Neural progenitor cell (in vitro differentiated cells): ENCODE measurements around the gene VWF. TPM values are rescaled to one million over a fixed set of nuclear protein-coding genes. Genes with fewer than 3 reads are reported as not detected.

ENCODE experiments used
- DNase-seq: peaks from one replicate; pipeline ENCODE4 v3.0.0-alpha.2; 2016; ENCODE audit warnings: low spot score
- H2AFZ ChIP-seq: fragments of 200-600 bp; sonication (generic); replicated peaks from 2 replicates; pipeline ENCODE4 v1.6.1; 2016; ENCODE audit warnings: antibody characterized with exemption
- H3F3A ChIP-seq: fragments of 200-600 bp; sonication (generic); 2 replicates; pipeline ENCODE4 v1.6.1; 2016; ENCODE audit warnings: antibody characterized with exemption, low read depth
- H3K27ac ChIP-seq: fragments of 200-600 bp; sonication (generic); 2 replicates; pipeline ENCODE4 v1.5.1; 2016; ENCODE audit warnings: mild to moderate bottlenecking
- H3K27me3 ChIP-seq: fragments of 200-600 bp; sonication (generic); 2 replicates; pipeline ENCODE4 v1.6.1; 2016; ENCODE audit warnings: mild to moderate bottlenecking, moderate library complexity
- H3K36me3 ChIP-seq: fragments of 200-600 bp; sonication (generic); 2 replicates; pipeline ENCODE4 v1.5.1; 2016
- H3K4me1 ChIP-seq: fragments of 200-600 bp; sonication (generic); 2 replicates; pipeline ENCODE4 v1.6.1; 2016; ENCODE audit warnings: mixed run types
- H3K4me2 ChIP-seq: fragments of 200-600 bp; sonication (generic); 2 replicates; pipeline ENCODE4 v1.6.1; 2016
- H3K4me3 ChIP-seq: fragments of 200-600 bp; sonication (generic); 2 replicates; pipeline ENCODE4 v1.5.1; 2016
- H3K79me2 ChIP-seq: fragments of 200-600 bp; sonication (generic); 2 replicates; pipeline ENCODE4 v1.6.1; 2016; ENCODE audit warnings: low read depth
- H3K9ac ChIP-seq: fragments of 200-600 bp; sonication (generic); 2 replicates; pipeline ENCODE4 v1.6.1; 2016
- H3K9me3 ChIP-seq: fragments of 200-600 bp; sonication (generic); 2 replicates; pipeline ENCODE4 v1.5.1; 2016; ENCODE audit warnings: low read depth
- H4K20me1 ChIP-seq: fragments of 200-600 bp; sonication (generic); 2 replicates; pipeline ENCODE4 v1.6.1; 2016; ENCODE audit warnings: low read depth
- H3K27ac Mint-ChIP-seq: 3 replicates; pipeline ENCODE4 v1.8.0; 2021; ENCODE audit warnings: mixed read lengths
- H3K27me3 Mint-ChIP-seq: 2 replicates; pipeline ENCODE4 v1.8.0; 2022; ENCODE audit warnings: low read depth, mild to moderate bottlenecking, inconsistent platforms, moderate library complexity, mixed read lengths; ENCODE audit not compliant: insufficient read depth
- H3K36me3 Mint-ChIP-seq: 3 replicates; pipeline ENCODE4 v1.8.0; 2021; ENCODE audit warnings: mixed read lengths
- H3K4me1 Mint-ChIP-seq: 3 replicates; pipeline ENCODE4 v1.8.0; 2021; ENCODE audit warnings: mixed read lengths
- H3K4me3 Mint-ChIP-seq: 3 replicates; pipeline ENCODE4 v1.8.0; 2021; ENCODE audit warnings: mild to moderate bottlenecking, moderate library complexity, mixed read lengths
- H3K9me3 Mint-ChIP-seq: 3 replicates; pipeline ENCODE4 v1.8.0; 2020; ENCODE audit warnings: mixed read lengths
- EZH2 ChIP-seq: fragments of 200-600 bp; sonication (generic); IDR thresholded peaks from 2 replicates; pipeline ENCODE4 v1.6.1; 2017; ENCODE audit warnings: antibody characterized with exemption, mild to moderate bottlenecking, moderate library complexity
- EZH2phosphoT487 ChIP-seq: fragments of 200-600 bp; sonication (generic); IDR thresholded peaks from 2 replicates; pipeline ENCODE4 v1.6.1; 2017; ENCODE audit warnings: antibody characterized with exemption
- total RNA-seq: library from RNA; depleted of rRNA; stranded (reverse); fragments of >200 nt; gene quantifications from 2 replicates; pipeline ENCODE4 v1.2.3, GENCODE V29; 2015; ENCODE audit warnings: low replicate concordance
- TF ChIP-seq, protein P1 (sequence below): fragments of 200-600 bp; sonication (generic); IDR thresholded peaks from 2 replicates; pipeline ENCODE4 v1.5.1; 2017; ENCODE audit warnings: antibody characterized with exemption, mild to moderate bottlenecking

Gene VWF
- total RNA-seq, 1 donor from 2014 or later, result 8.0 TPM

DNA sequence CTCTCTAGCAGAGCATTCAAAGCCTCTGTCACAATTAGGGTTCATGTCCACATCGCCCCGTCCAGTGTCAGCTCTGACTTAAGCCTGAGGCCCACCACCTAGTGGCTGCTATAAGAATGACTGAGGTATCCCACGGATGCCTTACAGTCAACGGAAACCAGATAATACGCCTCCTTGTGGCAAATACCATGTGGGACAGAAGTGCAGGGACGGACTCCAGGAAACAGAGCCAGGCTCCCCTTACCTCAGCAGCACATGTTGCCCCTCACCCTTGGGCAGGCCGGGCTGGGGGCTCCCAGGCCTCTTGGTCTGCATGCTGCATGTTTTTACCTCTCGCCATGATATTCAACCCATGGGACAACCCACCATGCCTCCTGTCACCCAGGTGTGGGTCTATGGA lies 86.3 kb downstream of the VWF start:
- Histone ChIP-seq H3K79me2 (no peaks in the 10 kb centered on the region), H2AFZ (no peak overlapping the region), H3K36me3 (no peaks in the 10 kb centered on the region), H3K9ac (no peak overlapping the region), H3K27me3 (no peaks in the 10 kb centered on the region), H3K4me2 (no peak overlapping the region), H4K20me1 (no peaks in the 10 kb centered on the region), H3K4me1 (no peaks in the 10 kb centered on the region), H3K27ac (no peak overlapping the region), H3K4me3 (no peak overlapping the region), H3K9me3 (no peaks in the 10 kb centered on the region), H3F3A (peaks cover 5% of the 10 kb centered on the region)
- no peak overlapping the region for H3K4me3 Mint-ChIP-seq
- TF ChIP-seq, protein P1, sequence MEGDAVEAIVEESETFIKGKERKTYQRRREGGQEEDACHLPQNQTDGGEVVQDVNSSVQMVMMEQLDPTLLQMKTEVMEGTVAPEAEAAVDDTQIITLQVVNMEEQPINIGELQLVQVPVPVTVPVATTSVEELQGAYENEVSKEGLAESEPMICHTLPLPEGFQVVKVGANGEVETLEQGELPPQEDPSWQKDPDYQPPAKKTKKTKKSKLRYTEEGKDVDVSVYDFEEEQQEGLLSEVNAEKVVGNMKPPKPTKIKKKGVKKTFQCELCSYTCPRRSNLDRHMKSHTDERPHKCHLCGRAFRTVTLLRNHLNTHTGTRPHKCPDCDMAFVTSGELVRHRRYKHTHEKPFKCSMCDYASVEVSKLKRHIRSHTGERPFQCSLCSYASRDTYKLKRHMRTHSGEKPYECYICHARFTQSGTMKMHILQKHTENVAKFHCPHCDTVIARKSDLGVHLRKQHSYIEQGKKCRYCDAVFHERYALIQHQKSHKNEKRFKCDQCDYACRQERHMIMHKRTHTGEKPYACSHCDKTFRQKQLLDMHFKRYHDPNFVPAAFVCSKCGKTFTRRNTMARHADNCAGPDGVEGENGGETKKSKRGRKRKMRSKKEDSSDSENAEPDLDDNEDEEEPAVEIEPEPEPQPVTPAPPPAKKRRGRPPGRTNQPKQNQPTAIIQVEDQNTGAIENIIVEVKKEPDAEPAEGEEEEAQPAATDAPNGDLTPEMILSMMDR, result peak; percentile 96
- TF ChIP-seq EZH2phosphoT487, result no peak
- no peaks in the 10 kb centered on the region for H3K36me3 Mint-ChIP-seq
- peaks cover 5% of the 10 kb centered on the region for H3K27me3 Mint-ChIP-seq
- H3K27ac Mint-ChIP-seq, result no peak overlapping the region
- H3K4me1 Mint-ChIP-seq, result peaks cover 13% of the 10 kb centered on the region
- DNase-seq, result peak; percentile 94
- no peaks in the 10 kb centered on the region for H3K9me3 Mint-ChIP-seq

DNA sequence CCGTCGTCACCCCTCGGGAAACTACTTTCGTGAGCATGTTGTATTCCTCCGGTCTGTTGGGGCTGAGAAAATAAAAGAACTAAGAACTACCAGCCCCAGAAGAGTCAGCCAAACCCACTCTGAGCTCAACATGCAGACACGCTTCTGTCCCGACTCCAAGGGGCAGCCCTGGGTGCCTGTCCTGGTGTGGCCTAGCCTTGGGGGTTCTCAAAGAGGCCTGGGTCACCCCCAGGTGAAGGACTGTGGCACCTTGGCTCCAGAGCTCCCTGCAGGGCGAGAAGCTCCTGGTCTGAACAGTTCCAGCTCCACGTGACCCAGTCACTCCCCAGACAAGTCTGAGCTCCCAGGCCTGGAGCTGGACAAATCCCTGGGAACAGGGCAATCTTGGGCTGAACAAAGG lies 87.0 kb downstream of the VWF start:
- Histone ChIP-seq H3K4me3 (no peak overlapping the region), H3K4me1 (no peaks in the 10 kb centered on the region), H3K27me3 (no peaks in the 10 kb centered on the region), H3K79me2 (no peaks in the 10 kb centered on the region), H3K9ac (no peak overlapping the region), H3K9me3 (no peaks in the 10 kb centered on the region), H2AFZ (no peak overlapping the region), H3K36me3 (no peaks in the 10 kb centered on the region), H3K27ac (no peak overlapping the region), H3K4me2 (no peak overlapping the region), H4K20me1 (no peaks in the 10 kb centered on the region), H3F3A (peaks cover 5% of the 10 kb centered on the region)
- no peak overlapping the region for H3K27ac Mint-ChIP-seq
- peaks cover 11% of the 10 kb centered on the region for H3K27me3 Mint-ChIP-seq
- DNase-seq, result no peak
- TF ChIP-seq, protein P1, result no peak
- no peak for TF ChIP-seq EZH2phosphoT487
- TF ChIP-seq EZH2, result no peak
- peaks cover 13% of the 10 kb centered on the region for H3K4me1 Mint-ChIP-seq
- H3K4me3 Mint-ChIP-seq, result no peak overlapping the region
- H3K9me3 Mint-ChIP-seq, result no peaks in the 10 kb centered on the region
- H3K36me3 Mint-ChIP-seq, result no peaks in the 10 kb centered on the region

DNA sequence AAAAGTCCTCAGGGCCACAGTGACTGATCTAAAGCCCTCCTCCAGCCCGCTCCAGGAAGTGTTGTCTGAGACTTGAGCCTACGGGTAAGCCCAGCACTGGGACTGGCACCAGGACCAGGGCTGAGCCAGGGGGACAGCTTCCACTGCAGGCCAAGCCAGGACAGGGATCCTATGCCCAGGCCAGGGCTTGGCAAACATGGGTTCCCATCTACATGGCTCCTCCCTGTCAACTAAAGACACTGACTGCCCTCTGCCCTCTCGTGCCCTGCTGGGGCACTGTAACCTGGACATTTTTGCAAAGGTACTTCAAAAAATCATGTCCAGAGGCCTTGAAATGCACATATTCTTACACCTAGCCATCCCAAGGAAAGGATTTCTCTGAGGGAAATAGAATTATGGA lies 88.0 kb downstream of the VWF start:
- peaks cover 14% of the 10 kb centered on the region for H3K27me3 Mint-ChIP-seq
- Histone ChIP-seq H3K27me3 (no peaks in the 10 kb centered on the region), H3K4me3 (no peak overlapping the region), H3K36me3 (no peaks in the 10 kb centered on the region), H3K9ac (no peak overlapping the region), H4K20me1 (no peaks in the 10 kb centered on the region), H2AFZ (no peak overlapping the region), H3F3A (peaks cover 5% of the 10 kb centered on the region), H3K27ac (no peak overlapping the region), H3K4me2 (no peak overlapping the region), H3K9me3 (no peaks in the 10 kb centered on the region), H3K79me2 (no peaks in the 10 kb centered on the region), H3K4me1 (no peaks in the 10 kb centered on the region)
- peaks cover 13% of the 10 kb centered on the region for H3K4me1 Mint-ChIP-seq
- H3K9me3 Mint-ChIP-seq, result no peaks in the 10 kb centered on the region
- H3K4me3 Mint-ChIP-seq, result no peak overlapping the region
- TF ChIP-seq, protein P1, result no peak
- no peak for TF ChIP-seq EZH2phosphoT487
- DNase-seq, result no peak
- H3K27ac Mint-ChIP-seq, result no peak overlapping the region
- no peaks in the 10 kb centered on the region for H3K36me3 Mint-ChIP-seq

DNA sequence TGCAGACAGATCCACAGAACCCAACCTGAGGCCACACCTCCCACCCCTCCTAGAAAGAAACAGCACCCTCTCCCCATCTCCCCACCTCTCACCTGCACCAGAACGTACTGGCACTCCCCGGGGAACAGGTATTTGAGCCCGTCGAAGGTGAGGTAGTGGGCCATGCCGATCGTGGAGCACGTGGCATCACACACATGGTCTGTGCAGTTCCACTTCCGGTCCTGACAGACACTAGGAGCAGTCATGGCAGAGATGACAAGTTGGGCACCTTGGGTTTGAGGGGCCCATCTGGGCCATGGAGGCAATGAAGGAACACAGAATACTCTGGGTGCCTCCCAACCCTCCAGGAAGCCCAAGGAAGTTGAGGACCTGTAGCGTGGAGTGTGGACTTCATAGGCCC lies 89.9 kb downstream of the VWF start:
- TF ChIP-seq EZH2phosphoT487, result no peak
- TF ChIP-seq, protein P1, result no peak
- no peak for TF ChIP-seq EZH2
- no peak overlapping the region for H3K4me2 ChIP-seq
- Mint-ChIP-seq H3K4me1 (peaks cover 12% of the 10 kb centered on the region), H3K27me3 (peaks cover 14% of the 10 kb centered on the region), H3K9me3 (no peaks in the 10 kb centered on the region), H3K27ac (no peak overlapping the region), H3K36me3 (no peaks in the 10 kb centered on the region), H3K4me3 (no peak overlapping the region)
- no peak overlapping the region for H2AFZ ChIP-seq
- H3K4me3 ChIP-seq, result no peak overlapping the region
- no peak overlapping the region for H3K27ac ChIP-seq
- H3K4me1 ChIP-seq, result no peaks in the 10 kb centered on the region
- H3F3A ChIP-seq, result peaks cover 4% of the 10 kb centered on the region
- DNase-seq, result no peak
- no peaks in the 10 kb centered on the region for H3K36me3 ChIP-seq
- H3K9ac ChIP-seq, result no peak overlapping the region
- no peaks in the 10 kb centered on the region for H3K27me3 ChIP-seq
- no peaks in the 10 kb centered on the region for H3K79me2 ChIP-seq
- H3K9me3 ChIP-seq, result no peaks in the 10 kb centered on the region
- H4K20me1 ChIP-seq, result no peaks in the 10 kb centered on the region
